AG09309 (cell line): ENCODE results near the gene NAALADL2.

ENCODE experiments used
- DNase-seq: peaks from one replicate; pipeline ENCODE4 v3.0.0-alpha.2; 2010; ENCODE audit warnings: low read depth
- H3K4me3 ChIP-seq: 2 replicates; pipeline ENCODE4 v1.5.1; 2011; ENCODE audit warnings: mild to moderate bottlenecking, low read depth, low read length, moderate library complexity; ENCODE audit not compliant: control insufficient read depth
- CTCF ChIP-seq: IDR thresholded peaks from 2 replicates; pipeline ENCODE4 v1.5.1; 2011; ENCODE audit warnings: mild to moderate bottlenecking, low read depth, low read length, inconsistent platforms; ENCODE audit not compliant: insufficient read depth, control insufficient read depth; ENCODE audit errors: missing control alignments

The NAALADL2 gene

DNA sequence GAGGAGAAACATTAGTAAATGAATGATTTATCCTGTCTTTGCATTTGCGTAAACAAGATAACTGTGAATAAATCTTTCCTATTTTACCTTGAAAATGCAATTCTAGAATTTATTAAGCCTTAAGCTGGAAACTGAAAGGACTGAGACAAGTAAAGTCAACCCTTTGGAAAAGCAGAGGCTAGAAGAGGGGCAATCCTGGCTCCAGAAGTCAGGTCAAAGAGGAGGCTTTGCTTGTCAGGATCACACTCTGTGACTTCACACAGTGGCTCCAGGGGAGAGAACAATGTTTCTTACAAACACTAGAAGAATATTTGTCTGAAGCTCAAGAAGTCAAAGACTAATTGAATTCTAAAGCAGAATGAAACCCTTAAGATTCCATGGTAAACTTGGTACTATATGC is 530.4 kb downstream of the NAALADL2 start:
- no peak for DNase-seq
- TF ChIP-seq CTCF, result no peak
- H3K4me3 ChIP-seq, result no peak overlapping the region

GRCh38 chr3:175391601-175392000 is 532.5 kb downstream of the NAALADL2 start:
- no peak for DNase-seq
- no peak for TF ChIP-seq CTCF
- H3K4me3 ChIP-seq, result no peak overlapping the region

DNA sequence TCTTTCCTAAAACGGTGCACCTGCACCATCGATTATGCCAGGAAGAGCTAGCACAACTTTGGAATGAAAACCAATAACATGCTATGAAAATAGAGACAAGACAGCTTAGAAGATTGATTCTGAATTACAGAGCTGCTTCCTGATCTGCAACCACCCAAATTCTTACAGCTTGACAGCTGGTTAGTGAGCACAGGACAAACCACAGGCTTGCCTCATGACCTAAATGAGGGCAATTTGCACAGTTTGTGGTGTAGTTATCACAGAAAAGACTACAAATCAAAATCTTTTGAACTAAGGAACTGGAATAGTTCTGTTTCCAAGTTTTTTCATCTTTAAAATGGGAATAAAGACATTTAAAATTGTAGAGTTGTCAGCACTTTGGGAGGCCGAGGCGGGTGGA is 533.5 kb downstream of the NAALADL2 start:
- no peak for TF ChIP-seq CTCF
- H3K4me3 ChIP-seq, result no peak overlapping the region
- no peak for DNase-seq

- no peak for DNase-seq
- no peak for TF ChIP-seq CTCF
- no peak overlapping the region for H3K4me3 ChIP-seq
These were observed 538.2 kb downstream of the NAALADL2 start for GRCh38 chr3:175397372-175397771.

DNA sequence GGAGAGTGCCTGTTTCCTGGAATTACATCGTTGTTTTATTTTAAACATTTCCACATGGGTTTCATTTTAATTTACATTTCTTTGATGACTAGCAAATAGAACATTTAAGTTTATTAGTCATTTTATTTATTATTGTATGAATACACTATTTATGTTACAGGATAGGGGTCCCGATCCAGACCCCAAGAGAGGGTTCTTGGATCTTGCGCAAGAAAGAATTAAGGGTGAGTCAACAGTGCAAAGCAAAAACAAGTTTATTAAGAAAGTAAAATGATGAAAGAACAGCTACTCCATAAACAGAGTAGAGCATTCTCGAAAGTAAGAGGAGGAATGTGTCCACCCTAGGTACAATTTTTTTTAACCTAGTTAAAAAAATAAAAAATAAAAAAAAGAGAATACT is 539.5 kb downstream of the NAALADL2 start:
- H3K4me3 ChIP-seq, result no peak overlapping the region
- no peak for DNase-seq
- TF ChIP-seq CTCF, result no peak

GRCh38 chr3:175399156-175399840 is 540.2 kb downstream of the NAALADL2 start:
- H3K4me3 ChIP-seq, result no peak overlapping the region
- TF ChIP-seq CTCF, result no peak
- no peak for DNase-seq
